GM06990 (cell line): ENCODE data around the gene GRM7.

Experiments used
- DNase-seq: peaks from one replicate; pipeline ENCODE4 v3.0.0-alpha.2; 2011; ENCODE audit not compliant: insufficient read length; ENCODE audit errors: extremely low read depth
- H3K27me3 ChIP-seq: replicated peaks from 2 replicates; pipeline ENCODE4 v1.6.0; 2011; ENCODE audit warnings: low read length; ENCODE audit not compliant: control insufficient read depth, insufficient read depth
- H3K36me3 ChIP-seq: 2 replicates; pipeline ENCODE4 v1.5.1; 2011; ENCODE audit warnings: low read length; ENCODE audit not compliant: control insufficient read depth, insufficient read depth
- H3K4me3 ChIP-seq: replicated peaks from 2 replicates; pipeline ENCODE4 v1.5.1; 2011; ENCODE audit warnings: low read depth, mild to moderate bottlenecking, control low read depth, low read length
- CTCF ChIP-seq: IDR thresholded peaks from 2 replicates; pipeline ENCODE4 v1.5.1; 2011; ENCODE audit warnings: low read length, control low read depth, mild to moderate bottlenecking, inconsistent platforms; ENCODE audit not compliant: insufficient read depth, poor library complexity, severe bottlenecking

The GRM7 gene

GRCh38 chr3:6857510-6857909, 3.4 kb upstream of the GRM7 start:
- DNase-seq, result no peak
- Histone ChIP-seq H3K36me3 (no peaks in the 10 kb centered on the region), H3K27me3 (no peaks in the 10 kb centered on the region), H3K4me3 (no peak overlapping the region)
- TF ChIP-seq CTCF, result no peak

- DNase-seq, result no peak
- no peaks in the 10 kb centered on the region for H3K36me3 ChIP-seq
- TF ChIP-seq CTCF, result no peak
- no peaks in the 10 kb centered on the region for H3K27me3 ChIP-seq
- no peak overlapping the region for H3K4me3 ChIP-seq
These were observed 564 bp upstream of the GRM7 start for GRCh38 chr3:6860149-6860953.

DNA sequence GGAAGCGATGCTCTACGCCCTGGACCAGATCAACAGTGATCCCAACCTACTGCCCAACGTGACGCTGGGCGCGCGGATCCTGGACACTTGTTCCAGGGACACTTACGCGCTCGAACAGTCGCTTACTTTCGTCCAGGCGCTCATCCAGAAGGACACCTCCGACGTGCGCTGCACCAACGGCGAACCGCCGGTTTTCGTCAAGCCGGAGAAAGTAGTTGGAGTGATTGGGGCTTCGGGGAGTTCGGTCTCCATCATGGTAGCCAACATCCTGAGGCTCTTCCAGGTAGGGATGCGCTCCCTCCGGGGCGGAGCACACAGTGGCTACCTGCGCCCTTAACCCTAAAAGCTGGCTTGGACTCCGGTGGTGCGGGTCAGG, 698 bp downstream of the GRM7 start:
- no peak for TF ChIP-seq CTCF
- DNase-seq, result no peak
- Histone ChIP-seq H3K36me3 (no peaks in the 10 kb centered on the region), H3K4me3 (no peak overlapping the region), H3K27me3 (no peaks in the 10 kb centered on the region)

DNA sequence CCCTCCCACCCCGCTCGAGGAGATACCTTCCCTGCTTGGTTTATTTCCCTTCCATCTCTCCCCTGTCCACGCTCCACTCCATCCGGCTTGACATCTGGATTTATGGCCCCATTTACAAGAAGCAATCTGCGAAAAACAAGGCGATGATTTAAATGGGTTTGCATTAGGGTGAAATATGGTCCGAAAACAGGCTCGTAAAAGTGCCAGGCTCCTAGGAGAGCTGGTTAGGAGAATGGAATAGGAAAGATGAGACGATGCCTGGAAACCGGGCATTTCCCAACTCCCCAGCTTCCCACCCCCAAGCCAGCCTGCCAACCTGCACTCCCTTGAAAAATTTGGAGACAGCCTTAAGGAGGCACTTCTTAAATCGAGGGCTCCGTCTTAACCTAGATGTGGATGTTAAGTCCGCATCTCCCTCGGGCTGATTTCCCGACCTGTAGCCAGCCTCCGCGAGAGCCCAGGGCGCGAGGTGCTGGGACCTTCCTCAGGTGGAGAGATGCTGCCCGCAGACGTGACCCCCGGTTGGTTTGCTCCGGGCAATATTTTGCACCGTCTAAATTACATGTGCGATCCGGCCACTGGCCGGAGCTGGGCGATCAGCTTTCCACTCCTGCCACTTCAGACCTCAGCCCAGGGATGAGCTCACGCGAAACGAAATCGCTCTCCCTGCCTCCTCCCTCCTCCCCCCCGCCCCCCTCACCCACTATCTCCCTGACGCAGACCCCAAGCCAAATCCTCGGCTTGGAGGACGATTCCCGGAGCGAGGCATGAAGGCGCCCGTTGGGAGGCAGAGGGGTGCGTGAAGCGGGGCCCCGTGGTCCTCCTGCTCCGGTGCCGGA, 1.3 kb downstream of the GRM7 start:
- no peak for TF ChIP-seq CTCF
- H3K4me3 ChIP-seq, result no peak overlapping the region
- no peaks in the 10 kb centered on the region for H3K27me3 ChIP-seq
- no peaks in the 10 kb centered on the region for H3K36me3 ChIP-seq
- no peak for DNase-seq

DNA sequence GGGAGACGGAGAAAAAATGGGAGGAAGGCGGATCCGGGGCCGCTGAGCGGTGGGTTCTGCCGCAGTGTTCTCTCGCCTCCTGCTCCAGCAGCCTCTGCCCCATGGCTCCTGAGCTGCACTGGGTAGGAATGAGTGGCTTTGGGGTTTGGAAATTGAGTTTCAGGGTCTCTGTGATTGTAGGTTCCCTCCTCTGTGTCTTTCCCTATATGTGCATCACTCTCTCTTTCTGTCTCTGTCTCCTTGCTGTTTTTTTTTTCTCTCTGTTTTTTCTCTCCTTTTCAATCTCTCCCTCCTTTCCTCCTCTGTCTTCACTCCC, 1.9 kb downstream of the GRM7 start:
- Histone ChIP-seq H3K4me3 (no peak overlapping the region), H3K27me3 (no peaks in the 10 kb centered on the region), H3K36me3 (no peaks in the 10 kb centered on the region)
- TF ChIP-seq CTCF, result no peak
- DNase-seq, result no peak
